ENCODE results near the gene TMEM79.

Gene TMEM79

DNA sequence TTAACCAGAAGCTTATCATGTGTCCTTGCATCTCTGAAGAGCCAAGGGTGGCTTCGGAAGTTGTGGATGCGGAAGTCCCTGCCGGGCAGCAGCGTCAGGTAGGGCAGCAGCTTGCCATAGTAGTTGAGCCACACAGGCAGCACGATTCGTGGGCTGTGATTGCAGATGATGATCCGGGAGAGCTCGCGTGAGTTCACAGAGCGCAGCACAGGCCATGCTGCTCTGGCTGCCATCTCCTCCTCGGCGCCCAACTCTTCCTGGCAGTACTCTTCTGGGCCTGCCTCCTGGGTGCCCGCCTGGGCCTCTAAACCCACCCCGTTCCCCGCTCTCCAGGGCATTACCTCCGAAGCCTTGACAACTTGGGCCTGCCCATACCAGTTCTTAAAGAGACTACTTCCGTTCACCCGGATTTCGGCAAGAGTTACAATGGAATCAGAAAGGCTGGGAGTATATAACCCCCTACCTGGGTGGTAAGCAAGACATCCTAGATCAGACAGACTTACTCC lies 14.8 kb downstream of the TMEM79 start, which contains the start of gene VHLL:
Gene VHLL, minus strand, starts transcription at position 456 of the 506 bp plus-strand sequence. Its CDS starts 118 bp downstream, at position 338.
- H3K4me3 ChIP-seq (replicated peaks; ENCODE audit: low read depth, low read length), result no peak within 1 kb of the TSS
- TF ChIP-seq, protein P1, sequence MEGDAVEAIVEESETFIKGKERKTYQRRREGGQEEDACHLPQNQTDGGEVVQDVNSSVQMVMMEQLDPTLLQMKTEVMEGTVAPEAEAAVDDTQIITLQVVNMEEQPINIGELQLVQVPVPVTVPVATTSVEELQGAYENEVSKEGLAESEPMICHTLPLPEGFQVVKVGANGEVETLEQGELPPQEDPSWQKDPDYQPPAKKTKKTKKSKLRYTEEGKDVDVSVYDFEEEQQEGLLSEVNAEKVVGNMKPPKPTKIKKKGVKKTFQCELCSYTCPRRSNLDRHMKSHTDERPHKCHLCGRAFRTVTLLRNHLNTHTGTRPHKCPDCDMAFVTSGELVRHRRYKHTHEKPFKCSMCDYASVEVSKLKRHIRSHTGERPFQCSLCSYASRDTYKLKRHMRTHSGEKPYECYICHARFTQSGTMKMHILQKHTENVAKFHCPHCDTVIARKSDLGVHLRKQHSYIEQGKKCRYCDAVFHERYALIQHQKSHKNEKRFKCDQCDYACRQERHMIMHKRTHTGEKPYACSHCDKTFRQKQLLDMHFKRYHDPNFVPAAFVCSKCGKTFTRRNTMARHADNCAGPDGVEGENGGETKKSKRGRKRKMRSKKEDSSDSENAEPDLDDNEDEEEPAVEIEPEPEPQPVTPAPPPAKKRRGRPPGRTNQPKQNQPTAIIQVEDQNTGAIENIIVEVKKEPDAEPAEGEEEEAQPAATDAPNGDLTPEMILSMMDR (IDR thresholded peaks at IDR 0.05; ENCODE audit: insufficient read depth, low read length, poor library complexity, severe bottlenecking), result no peak
- DNase-seq (ENCODE audit: extremely low read depth, insufficient read length), result no peak
- no peaks in the 10 kb centered on the region for H3K27me3 ChIP-seq (replicated peaks; ENCODE audit: control insufficient read depth, insufficient read depth, low read length)
- no peaks in the 10 kb centered on the region; the same call in 1 of the 2 replicates for H3K36me3 ChIP-seq (ENCODE audit: control insufficient read depth, insufficient read depth, low read length)

DNA sequence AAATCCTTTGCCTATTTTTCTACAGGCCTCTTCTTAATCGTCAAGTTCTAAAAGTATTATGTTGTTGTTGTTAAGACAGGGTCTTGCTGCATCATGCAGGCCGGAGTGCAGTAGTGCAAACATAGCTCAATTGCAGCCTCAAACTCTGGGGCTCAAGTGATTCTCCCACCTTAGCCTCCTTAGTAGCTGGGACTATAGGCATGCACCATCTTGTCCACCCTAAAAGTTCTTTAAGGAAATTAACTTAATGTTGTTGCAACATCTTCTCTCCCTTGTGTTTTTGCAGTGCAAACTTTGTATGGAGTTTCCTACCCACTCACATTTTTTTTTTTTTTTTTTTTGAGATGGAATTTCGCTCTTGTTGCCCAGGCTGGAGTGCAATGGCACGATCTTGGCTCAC lies 19.1 kb downstream of the TMEM79 start:
- H3K27me3 ChIP-seq (replicated peaks; ENCODE audit: control insufficient read depth, insufficient read depth, low read length), result no peaks in the 10 kb centered on the region

DNA sequence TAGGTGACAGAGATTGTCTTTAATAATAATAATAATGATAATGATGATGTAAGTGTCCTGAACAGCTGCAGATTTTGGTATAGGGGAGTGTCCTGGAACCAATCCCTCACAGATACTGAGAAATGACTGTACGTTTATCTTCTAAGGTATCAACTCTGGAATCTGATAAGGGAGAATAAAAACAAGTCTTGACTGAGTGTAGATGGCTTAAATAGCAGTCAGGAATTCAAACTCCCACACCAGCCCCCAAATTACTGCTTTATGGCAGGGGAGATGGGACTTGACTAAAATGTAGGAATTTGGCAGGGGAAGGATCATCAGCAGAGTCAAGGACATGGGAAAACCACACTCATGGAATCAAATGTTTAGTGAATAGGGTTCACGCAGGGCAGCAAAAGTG lies 21.1 kb downstream of the TMEM79 start:
- H3K27me3 ChIP-seq (replicated peaks; ENCODE audit: control insufficient read depth, insufficient read depth, low read length), result no peaks in the 10 kb centered on the region
- no peak for DNase-seq (ENCODE audit: extremely low read depth, insufficient read length)
- peaks cover 11% of the 10 kb centered on the region for H3K36me3 ChIP-seq (ENCODE audit: control insufficient read depth, insufficient read depth, low read length)
- H3K4me3 ChIP-seq (replicated peaks; ENCODE audit: low read depth, low read length), result no peak overlapping the region
- TF ChIP-seq, protein P1 (IDR thresholded peaks at IDR 0.05; ENCODE audit: insufficient read depth, low read length, poor library complexity, severe bottlenecking), result no peak

More for the DNA sequence above, 19.1 kb downstream of the TMEM79 start:
- Histone ChIP-seq H3K4me3 (replicated peaks; ENCODE audit: low read depth, low read length) (no peak overlapping the region), H3K36me3 (ENCODE audit: control insufficient read depth, insufficient read depth, low read length) (peaks cover 3% of the 10 kb centered on the region)
- no peak for DNase-seq (ENCODE audit: extremely low read depth, insufficient read length)
- TF ChIP-seq, protein P1 (IDR thresholded peaks at IDR 0.05; ENCODE audit: insufficient read depth, low read length, poor library complexity, severe bottlenecking), result no peak

DNA sequence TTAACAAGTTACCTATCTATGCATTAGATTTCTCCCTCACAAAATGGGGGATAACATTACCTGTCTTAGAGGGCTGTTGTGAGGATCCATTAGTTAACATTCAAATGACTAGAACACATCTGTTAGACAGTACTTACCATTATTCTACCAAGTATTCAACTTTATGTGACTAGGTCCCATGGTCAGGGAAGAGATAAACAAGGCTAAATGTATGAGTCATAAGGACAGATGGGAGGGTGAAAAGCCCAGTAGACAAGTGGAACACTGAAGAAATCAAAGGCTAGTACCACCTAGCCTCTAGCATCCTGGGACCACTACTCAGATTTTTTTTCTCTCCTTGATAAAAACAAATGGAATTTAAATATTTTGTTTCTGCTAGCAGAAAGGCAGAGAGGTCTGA lies 24.0 kb downstream of the TMEM79 start:
- Histone ChIP-seq H3K4me3 (replicated peaks; ENCODE audit: low read depth, low read length) (no peak overlapping the region), H3K36me3 (ENCODE audit: control insufficient read depth, insufficient read depth, low read length) (peaks cover 22% of the 10 kb centered on the region), H3K27me3 (replicated peaks; ENCODE audit: control insufficient read depth, insufficient read depth, low read length) (no peaks in the 10 kb centered on the region)
- TF ChIP-seq, protein P1 (IDR thresholded peaks at IDR 0.05; ENCODE audit: insufficient read depth, low read length, poor library complexity, severe bottlenecking), result no peak
- DNase-seq (ENCODE audit: extremely low read depth, insufficient read length), result no peak

DNA sequence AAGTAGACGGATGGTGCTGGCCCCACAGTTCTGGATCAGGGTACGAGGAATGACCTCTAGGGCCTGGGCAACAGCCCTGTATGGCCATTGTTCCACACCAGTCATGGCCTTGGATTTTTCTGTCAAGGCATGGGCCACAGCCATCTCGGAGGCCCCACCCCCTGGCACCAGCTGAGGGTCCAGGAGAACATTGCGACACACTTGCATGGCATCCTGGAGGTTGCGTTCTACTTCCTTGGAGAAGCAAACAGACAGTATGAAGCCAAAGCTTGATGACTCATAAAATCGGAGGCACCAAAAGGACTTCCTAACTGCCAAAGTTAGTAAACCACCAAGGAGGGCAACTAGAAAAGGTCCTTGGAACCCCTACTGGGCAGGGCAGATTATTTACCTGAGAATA lies 26.8 kb downstream of the TMEM79 start:
- peaks cover 23% of the 10 kb centered on the region for H3K36me3 ChIP-seq (ENCODE audit: control insufficient read depth, insufficient read depth, low read length)
- no peaks in the 10 kb centered on the region for H3K27me3 ChIP-seq (replicated peaks; ENCODE audit: control insufficient read depth, insufficient read depth, low read length)
- TF ChIP-seq, protein P1 (IDR thresholded peaks at IDR 0.05; ENCODE audit: insufficient read depth, low read length, poor library complexity, severe bottlenecking), result no peak
- H3K4me3 ChIP-seq (replicated peaks; ENCODE audit: low read depth, low read length), result no peak overlapping the region
- no peak for DNase-seq (ENCODE audit: extremely low read depth, insufficient read length)

DNA sequence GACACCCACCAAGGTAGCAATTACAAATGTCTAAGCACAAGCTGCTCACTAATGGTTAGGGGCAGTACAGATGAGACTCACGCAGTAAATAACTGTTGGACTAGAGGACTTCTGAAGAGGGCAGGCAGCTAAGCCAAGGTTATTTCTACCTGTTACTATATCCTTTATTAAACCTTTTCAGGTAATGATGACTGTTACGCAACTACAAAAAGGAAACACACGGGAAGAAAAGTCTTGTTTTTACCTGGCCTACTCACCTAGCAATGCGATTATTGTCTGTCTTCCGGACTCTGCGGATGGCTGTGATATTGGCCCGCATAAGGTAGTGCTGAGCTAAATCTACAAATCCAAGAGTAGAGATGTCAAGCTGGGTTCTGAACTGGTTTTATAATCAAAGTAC lies 32.8 kb downstream of the TMEM79 start:
- Histone ChIP-seq H3K36me3 (ENCODE audit: control insufficient read depth, insufficient read depth, low read length) (peaks cover 29% of the 10 kb centered on the region), H3K27me3 (replicated peaks; ENCODE audit: control insufficient read depth, insufficient read depth, low read length) (no peaks in the 10 kb centered on the region), H3K4me3 (replicated peaks; ENCODE audit: low read depth, low read length) (no peak overlapping the region)
- TF ChIP-seq, protein P1 (IDR thresholded peaks at IDR 0.05; ENCODE audit: insufficient read depth, low read length, poor library complexity, severe bottlenecking), result no peak
- DNase-seq (ENCODE audit: extremely low read depth, insufficient read length), result no peak

Data from GM06990 (cell line).